ENCODE results near the gene SCARB1.

GRCh38 chr12:124877423-124877822, 13.8 kb upstream of the SCARB1 start:
- TF ChIP-seq EZH2phosphoT487 (IDR thresholded peaks at IDR 0.05) (no peak), CTCF (IDR thresholded peaks at IDR 0.05) (no peak), EZH2 (IDR thresholded peaks at IDR 0.05) (no peak)

Measured in neural progenitor cell (in vitro differentiated cells).